ENCODE data around the gene NANOS2.

- TF ChIP-seq CTCF (conservative IDR thresholded peaks at IDR 0.05) (no peak), ZFX (IDR thresholded peaks at IDR 0.05) (no peak)
Measured at GRCh38 chr19:45905011-45905410, 9.6 kb downstream of the NANOS2 start.

Data from C4-2B (cell line).